SK-N-SH treated with all-trans-retinoic acid at 6 μM for 48 hours (cell line): ENCODE data around the gene GALM.

ENCODE experiments used
- ATAC-seq: fragments of 200-7000 bp; cut with Tn5 transposase; 3 replicates; pipeline ENCODE4 v1.9.1; 2020; ENCODE audit warnings: mild to moderate bottlenecking, moderate library complexity
- ARNTL ChIP-seq: fragments of 450-650 bp; formaldehyde crosslinking; IDR thresholded peaks from 2 replicates; pipeline ENCODE4 v1.5.0; 2020; ENCODE audit warnings: low read depth, mild to moderate bottlenecking, moderate library complexity, borderline replicate concordance
- BACH2 ChIP-seq: fragments of 250-450 bp; sonication (Bioruptor Pico); IDR thresholded peaks from 2 replicates; pipeline ENCODE4 v1.9.0; 2021; ENCODE audit warnings: mild to moderate bottlenecking, borderline replicate concordance
- CREB5 ChIP-seq: fragments of 250-450 bp; sonication (Bioruptor Pico); IDR thresholded peaks from 2 replicates; pipeline ENCODE4 v1.5.1; 2020; ENCODE audit warnings: low read depth, mild to moderate bottlenecking, moderate library complexity
- CSDC2 ChIP-seq: fragments of 250-450 bp; sonication (Bioruptor Pico); IDR thresholded peaks from 2 replicates; pipeline ENCODE4 v1.5.0; 2020; ENCODE audit warnings: mild to moderate bottlenecking, moderate library complexity
- ESRRG ChIP-seq: fragments of 250-450 bp; sonication (Bioruptor Pico); IDR thresholded peaks from 2 replicates; pipeline ENCODE4 v1.6.1; 2021; ENCODE audit warnings: mild to moderate bottlenecking
- ISL1 ChIP-seq: fragments of 250-450 bp; sonication (Bioruptor Pico); IDR thresholded peaks from 2 replicates; pipeline ENCODE4 v2.1.2; 2022; ENCODE audit warnings: mild to moderate bottlenecking, moderate library complexity
- OSR1 ChIP-seq: fragments of 250-450 bp; sonication (Bioruptor Pico); IDR thresholded peaks from 2 replicates; pipeline ENCODE4 v1.8.0; 2022; ENCODE audit warnings: moderate library complexity, mild to moderate bottlenecking, inconsistent platforms
- PPARA ChIP-seq: fragments of 250-450 bp; sonication (Bioruptor Pico); IDR thresholded peaks from 2 replicates; pipeline ENCODE4 v1.5.0; 2020; ENCODE audit warnings: mild to moderate bottlenecking, borderline replicate concordance
- RARB ChIP-seq: fragments of 250-450 bp; sonication (Bioruptor Pico); IDR thresholded peaks from 2 replicates; pipeline ENCODE4 v1.8.0; 2021; ENCODE audit warnings: mild to moderate bottlenecking, moderate library complexity
- SNAI2 ChIP-seq: fragments of 250-450 bp; sonication (Bioruptor Pico); IDR thresholded peaks from 2 replicates; pipeline ENCODE4 v1.5.0; 2020; ENCODE audit warnings: mild to moderate bottlenecking, moderate library complexity
- TCF4 ChIP-seq: fragments of 250-450 bp; sonication (Bioruptor Pico); IDR thresholded peaks from 2 replicates; pipeline ENCODE4 v1.8.0; 2021; ENCODE audit warnings: mild to moderate bottlenecking, moderate library complexity, borderline replicate concordance
- TOX ChIP-seq: fragments of 250-450 bp; sonication (Bioruptor Pico); IDR thresholded peaks from 2 replicates; pipeline ENCODE4 v1.8.0; 2021; ENCODE audit warnings: mild to moderate bottlenecking, moderate library complexity, borderline replicate concordance
- ZFP3 ChIP-seq: fragments of 250-450 bp; sonication (Bioruptor Pico); IDR thresholded peaks from 2 replicates; pipeline ENCODE4 v1.5.0; 2020; ENCODE audit warnings: mild to moderate bottlenecking, moderate library complexity
- ZFP30 ChIP-seq: fragments of 450-650 bp; formaldehyde crosslinking; IDR thresholded peaks from 2 replicates; pipeline ENCODE4 v1.5.0; 2022; ENCODE audit warnings: mild to moderate bottlenecking, moderate library complexity
- ZNF565 ChIP-seq: fragments of 450-650 bp; formaldehyde crosslinking; conservative IDR thresholded peaks from 2 replicates; pipeline ENCODE4 v1.5.0; 2020; ENCODE audit warnings: low read depth, mild to moderate bottlenecking, moderate library complexity
- ZNF70 ChIP-seq: fragments of 450-650 bp; formaldehyde crosslinking; IDR thresholded peaks from 2 replicates; pipeline ENCODE4 v1.5.0; 2020; ENCODE audit warnings: mild to moderate bottlenecking, moderate library complexity
- ZNF8 ChIP-seq: fragments of 450-650 bp; formaldehyde crosslinking; IDR thresholded peaks from 2 replicates; pipeline ENCODE4 v1.5.0; 2020; ENCODE audit warnings: mild to moderate bottlenecking, moderate library complexity
- TF ChIP-seq, protein P1 (sequence below): fragments of 250-450 bp; sonication (Bioruptor Pico); IDR thresholded peaks from 2 replicates; pipeline ENCODE4 v1.8.0; 2020; ENCODE audit warnings: mild to moderate bottlenecking, moderate library complexity, borderline replicate concordance
- TF ChIP-seq, protein P2 (sequence below): fragments of 250-450 bp; sonication (Bioruptor Pico); IDR thresholded peaks from 2 replicates; pipeline ENCODE4 v1.5.1; 2021; ENCODE audit warnings: mild to moderate bottlenecking, moderate library complexity
- TF ChIP-seq, protein P3 (sequence below): fragments of 250-450 bp; sonication (Bioruptor Pico); IDR thresholded peaks from 2 replicates; pipeline ENCODE4 v1.5.0; 2020; ENCODE audit warnings: mild to moderate bottlenecking, moderate library complexity
- TF ChIP-seq, protein P4 (sequence below): fragments of 250-450 bp; sonication (Bioruptor Pico); IDR thresholded peaks from 2 replicates; pipeline ENCODE4 v1.8.0; 2021; ENCODE audit warnings: low read depth, mild to moderate bottlenecking, moderate library complexity, borderline replicate concordance

Gene GALM

DNA sequence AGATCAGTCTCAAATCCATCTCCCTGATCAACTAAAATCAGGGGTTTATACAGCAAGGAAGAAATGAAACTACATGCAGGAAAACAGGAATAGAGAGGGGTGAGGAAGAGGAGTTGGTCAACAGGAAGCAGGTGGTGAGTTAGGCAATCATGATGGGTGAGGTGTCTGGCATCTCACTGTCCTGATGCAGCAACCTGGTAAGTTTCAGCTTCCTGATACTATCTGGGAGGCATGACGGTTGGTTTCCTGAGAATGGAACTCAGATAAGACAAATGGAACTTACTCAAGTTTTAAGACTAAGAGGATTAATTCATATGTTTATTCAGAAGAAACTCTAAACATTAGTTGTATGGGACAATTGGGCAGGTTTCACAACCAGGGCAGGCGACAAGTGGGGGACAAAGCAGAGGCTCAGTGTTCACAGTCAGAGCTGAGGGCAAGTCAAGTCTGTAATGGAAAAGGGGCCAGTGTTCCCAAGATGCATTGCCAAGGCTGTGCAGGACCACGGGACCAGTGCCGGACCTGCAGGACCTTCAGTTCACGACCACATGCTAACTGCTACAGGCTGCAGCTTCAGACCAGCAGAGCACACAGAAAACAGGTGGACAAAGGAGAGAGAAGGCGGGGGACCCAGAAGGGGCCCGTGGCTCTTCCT is 17.7 kb upstream of the GALM start:
- no peak for ATAC-seq
- TF ChIP-seq ZFP30 (CRISPR knock-in tag) (no peak), CSDC2 (CRISPR knock-in tag) (no peak), ZFP3 (CRISPR knock-in tag) (no peak), TCF4 (no peak), BACH2 (CRISPR knock-in tag) (no peak), ZNF8 (CRISPR knock-in tag) (no peak), CREB5 (CRISPR knock-in tag) (no peak), ISL1 (CRISPR knock-in tag) (no peak), ARNTL (no peak), ZNF70 (no peak), RARB (CRISPR knock-in tag) (no peak)
- TF ChIP-seq, protein P1, sequence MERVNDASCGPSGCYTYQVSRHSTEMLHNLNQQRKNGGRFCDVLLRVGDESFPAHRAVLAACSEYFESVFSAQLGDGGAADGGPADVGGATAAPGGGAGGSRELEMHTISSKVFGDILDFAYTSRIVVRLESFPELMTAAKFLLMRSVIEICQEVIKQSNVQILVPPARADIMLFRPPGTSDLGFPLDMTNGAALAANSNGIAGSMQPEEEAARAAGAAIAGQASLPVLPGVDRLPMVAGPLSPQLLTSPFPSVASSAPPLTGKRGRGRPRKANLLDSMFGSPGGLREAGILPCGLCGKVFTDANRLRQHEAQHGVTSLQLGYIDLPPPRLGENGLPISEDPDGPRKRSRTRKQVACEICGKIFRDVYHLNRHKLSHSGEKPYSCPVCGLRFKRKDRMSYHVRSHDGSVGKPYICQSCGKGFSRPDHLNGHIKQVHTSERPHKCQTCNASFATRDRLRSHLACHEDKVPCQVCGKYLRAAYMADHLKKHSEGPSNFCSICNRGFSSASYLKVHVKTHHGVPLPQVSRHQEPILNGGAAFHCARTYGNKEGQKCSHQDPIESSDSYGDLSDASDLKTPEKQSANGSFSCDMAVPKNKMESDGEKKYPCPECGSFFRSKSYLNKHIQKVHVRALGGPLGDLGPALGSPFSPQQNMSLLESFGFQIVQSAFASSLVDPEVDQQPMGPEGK (CRISPR knock-in tag), result no peak

DNA sequence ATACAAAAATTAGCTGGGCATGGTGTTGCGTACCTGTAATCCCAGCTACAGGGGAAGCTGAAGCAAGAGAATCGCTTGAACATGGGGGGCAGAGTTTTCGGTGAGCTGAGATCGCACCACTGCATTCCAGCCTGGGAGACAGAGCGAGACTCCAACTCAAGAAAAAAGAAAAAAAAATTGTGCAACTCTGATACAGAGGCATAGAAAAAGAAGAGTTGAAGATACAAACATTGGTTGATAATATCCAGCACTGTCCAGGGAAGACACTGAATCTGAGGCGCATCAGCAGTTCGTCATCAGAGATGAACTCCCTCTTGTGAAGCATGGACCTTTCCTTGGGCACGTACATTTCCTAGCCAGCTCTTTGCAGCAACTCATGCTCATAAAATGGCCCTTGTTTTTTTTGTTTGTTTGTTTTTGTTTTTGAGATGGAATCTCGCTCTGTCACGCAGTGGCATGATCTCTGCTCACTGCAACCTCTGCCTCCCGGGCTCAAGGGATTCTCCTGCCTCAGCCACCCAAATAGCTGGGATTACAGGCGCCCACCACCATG is 16.7 kb upstream of the GALM start:
- no peak for ATAC-seq
- TF ChIP-seq CREB5 (CRISPR knock-in tag), result no peak
- no peak for TF ChIP-seq ARNTL
- TF ChIP-seq ZNF565, result no peak
- TF ChIP-seq, protein P2, sequence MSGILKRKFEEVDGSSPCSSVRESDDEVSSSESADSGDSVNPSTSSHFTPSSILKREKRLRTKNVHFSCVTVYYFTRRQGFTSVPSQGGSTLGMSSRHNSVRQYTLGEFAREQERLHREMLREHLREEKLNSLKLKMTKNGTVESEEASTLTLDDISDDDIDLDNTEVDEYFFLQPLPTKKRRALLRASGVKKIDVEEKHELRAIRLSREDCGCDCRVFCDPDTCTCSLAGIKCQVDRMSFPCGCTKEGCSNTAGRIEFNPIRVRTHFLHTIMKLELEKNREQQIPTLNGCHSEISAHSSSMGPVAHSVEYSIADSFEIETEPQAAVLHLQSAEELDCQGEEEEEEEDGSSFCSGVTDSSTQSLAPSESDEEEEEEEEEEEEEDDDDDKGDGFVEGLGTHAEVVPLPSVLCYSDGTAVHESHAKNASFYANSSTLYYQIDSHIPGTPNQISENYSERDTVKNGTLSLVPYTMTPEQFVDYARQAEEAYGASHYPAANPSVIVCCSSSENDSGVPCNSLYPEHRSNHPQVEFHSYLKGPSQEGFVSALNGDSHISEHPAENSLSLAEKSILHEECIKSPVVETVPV (CRISPR knock-in tag), result no peak
- TF ChIP-seq TCF4, result no peak
- no peak for TF ChIP-seq ESRRG
- TF ChIP-seq, all 23 proteins: peak for 0

DNA sequence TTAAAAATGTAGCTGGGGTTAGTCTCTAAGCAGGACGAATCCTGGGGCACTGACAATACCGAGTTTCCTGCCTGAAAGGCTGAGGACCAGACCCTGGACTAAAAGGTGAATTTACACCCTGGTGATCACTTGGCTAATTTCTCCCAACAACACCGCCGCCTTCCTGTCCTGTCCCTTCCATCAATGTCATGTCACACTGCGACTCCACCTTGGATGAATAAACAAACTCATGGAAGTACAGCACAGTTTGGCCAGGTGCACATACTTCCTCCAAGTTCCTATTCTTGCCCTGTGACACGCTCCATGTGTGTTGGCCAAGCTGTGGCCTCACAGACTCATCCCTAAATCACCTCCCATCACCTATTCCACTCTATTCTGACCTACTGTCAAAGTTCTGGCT is 15.9 kb upstream of the GALM start:
- ATAC-seq, result no peak
- TF ChIP-seq TCF4, result no peak
- no peak for TF ChIP-seq PPARA (CRISPR knock-in tag)
- no peak for TF ChIP-seq ISL1 (CRISPR knock-in tag)
- TF ChIP-seq ZFP30 (CRISPR knock-in tag), result no peak
- TF ChIP-seq OSR1 (CRISPR knock-in tag), result no peak
- TF ChIP-seq ZFP3 (CRISPR knock-in tag), result no peak
- TF ChIP-seq BACH2 (CRISPR knock-in tag), result no peak
- TF ChIP-seq, protein P2 (CRISPR knock-in tag), result no peak
- TF ChIP-seq CSDC2 (CRISPR knock-in tag), result no peak
- TF ChIP-seq SNAI2, result no peak
- TF ChIP-seq, protein P3, sequence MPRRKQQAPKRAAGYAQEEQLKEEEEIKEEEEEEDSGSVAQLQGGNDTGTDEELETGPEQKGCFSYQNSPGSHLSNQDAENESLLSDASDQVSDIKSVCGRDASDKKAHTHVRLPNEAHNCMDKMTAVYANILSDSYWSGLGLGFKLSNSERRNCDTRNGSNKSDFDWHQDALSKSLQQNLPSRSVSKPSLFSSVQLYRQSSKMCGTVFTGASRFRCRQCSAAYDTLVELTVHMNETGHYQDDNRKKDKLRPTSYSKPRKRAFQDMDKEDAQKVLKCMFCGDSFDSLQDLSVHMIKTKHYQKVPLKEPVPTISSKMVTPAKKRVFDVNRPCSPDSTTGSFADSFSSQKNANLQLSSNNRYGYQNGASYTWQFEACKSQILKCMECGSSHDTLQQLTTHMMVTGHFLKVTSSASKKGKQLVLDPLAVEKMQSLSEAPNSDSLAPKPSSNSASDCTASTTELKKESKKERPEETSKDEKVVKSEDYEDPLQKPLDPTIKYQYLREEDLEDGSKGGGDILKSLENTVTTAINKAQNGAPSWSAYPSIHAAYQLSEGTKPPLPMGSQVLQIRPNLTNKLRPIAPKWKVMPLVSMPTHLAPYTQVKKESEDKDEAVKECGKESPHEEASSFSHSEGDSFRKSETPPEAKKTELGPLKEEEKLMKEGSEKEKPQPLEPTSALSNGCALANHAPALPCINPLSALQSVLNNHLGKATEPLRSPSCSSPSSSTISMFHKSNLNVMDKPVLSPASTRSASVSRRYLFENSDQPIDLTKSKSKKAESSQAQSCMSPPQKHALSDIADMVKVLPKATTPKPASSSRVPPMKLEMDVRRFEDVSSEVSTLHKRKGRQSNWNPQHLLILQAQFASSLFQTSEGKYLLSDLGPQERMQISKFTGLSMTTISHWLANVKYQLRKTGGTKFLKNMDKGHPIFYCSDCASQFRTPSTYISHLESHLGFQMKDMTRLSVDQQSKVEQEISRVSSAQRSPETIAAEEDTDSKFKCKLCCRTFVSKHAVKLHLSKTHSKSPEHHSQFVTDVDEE (CRISPR knock-in tag), result no peak
- TF ChIP-seq ZNF565, result no peak
- no peak for TF ChIP-seq ZNF8 (CRISPR knock-in tag)
- TF ChIP-seq TOX (CRISPR knock-in tag), result no peak
- TF ChIP-seq ZNF70, result no peak
- no peak for TF ChIP-seq ARNTL
- TF ChIP-seq, protein P4, sequence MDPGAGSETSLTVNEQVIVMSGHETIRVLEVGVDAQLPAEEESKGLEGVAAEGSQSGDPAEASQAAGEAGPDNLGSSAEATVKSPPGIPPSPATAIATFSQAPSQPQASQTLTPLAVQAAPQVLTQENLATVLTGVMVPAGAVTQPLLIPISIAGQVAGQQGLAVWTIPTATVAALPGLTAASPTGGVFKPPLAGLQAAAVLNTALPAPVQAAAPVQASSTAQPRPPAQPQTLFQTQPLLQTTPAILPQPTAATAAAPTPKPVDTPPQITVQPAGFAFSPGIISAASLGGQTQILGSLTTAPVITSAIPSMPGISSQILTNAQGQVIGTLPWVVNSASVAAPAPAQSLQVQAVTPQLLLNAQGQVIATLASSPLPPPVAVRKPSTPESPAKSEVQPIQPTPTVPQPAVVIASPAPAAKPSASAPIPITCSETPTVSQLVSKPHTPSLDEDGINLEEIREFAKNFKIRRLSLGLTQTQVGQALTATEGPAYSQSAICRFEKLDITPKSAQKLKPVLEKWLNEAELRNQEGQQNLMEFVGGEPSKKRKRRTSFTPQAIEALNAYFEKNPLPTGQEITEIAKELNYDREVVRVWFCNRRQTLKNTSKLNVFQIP (CRISPR knock-in tag), result no peak
- TF ChIP-seq ESRRG, result no peak
